HG02610 (cell line): ENCODE results near the gene MGLL.

Experiments
- ATAC-seq: cut with Tn5 transposase; IDR thresholded peaks from one replicate; pipeline ENCODE4 v1.9.1; 2021; ENCODE audit warnings: mild to moderate bottlenecking, moderate library complexity; ENCODE audit not compliant: unreplicated experiment

Gene MGLL

GRCh38 chr3:127814325-127814781 lies 8.0 kb downstream of the MGLL start:
- no peak for ATAC-seq

- no peak for ATAC-seq
These were observed 10.2 kb downstream of the MGLL start for GRCh38 chr3:127812151-127812550.

GRCh38 chr3:127811717-127812116 lies 10.6 kb downstream of the MGLL start:
- ATAC-seq: no peak

- ATAC-seq: no peak
These were observed 12.7 kb downstream of the MGLL start for GRCh38 chr3:127809611-127810010.

GRCh38 chr3:127809211-127809610 lies 13.1 kb downstream of the MGLL start:
- no peak for ATAC-seq

GRCh38 chr3:127808197-127808596 lies 14.1 kb downstream of the MGLL start:
- ATAC-seq: peak; percentile 78

GRCh38 chr3:127805026-127805753 lies 17.1 kb downstream of the MGLL start:
- no peak for ATAC-seq

GRCh38 chr3:127804141-127804540 lies 18.2 kb downstream of the MGLL start:
- no peak for ATAC-seq

- no peak for ATAC-seq
These were observed 18.7 kb downstream of the MGLL start for GRCh38 chr3:127803619-127804018.

- ATAC-seq: no peak
These were observed 19.7 kb downstream of the MGLL start for GRCh38 chr3:127802606-127803005.

GRCh38 chr3:127801731-127802313 lies 20.5 kb downstream of the MGLL start:
- no peak for ATAC-seq

GRCh38 chr3:127800508-127800907 lies 21.8 kb downstream of the MGLL start:
- peak; percentile 75 for ATAC-seq

- no peak for ATAC-seq
These were observed 22.7 kb downstream of the MGLL start for GRCh38 chr3:127799476-127800222.

- no peak for ATAC-seq
These were observed 23.6 kb downstream of the MGLL start for GRCh38 chr3:127798716-127799115.

GRCh38 chr3:127796831-127797150 lies 25.5 kb downstream of the MGLL start:
- no peak for ATAC-seq

GRCh38 chr3:127796045-127796830 lies 26.1 kb downstream of the MGLL start:
- no peak for ATAC-seq

- ATAC-seq: no peak
These were observed 27.3 kb downstream of the MGLL start for GRCh38 chr3:127794972-127795371.

- ATAC-seq: no peak
These were observed 27.9 kb downstream of the MGLL start for GRCh38 chr3:127794402-127794801.

GRCh38 chr3:127792541-127793292 lies 29.6 kb downstream of the MGLL start:
- ATAC-seq: no peak

GRCh38 chr3:127791221-127791913 lies 30.9 kb downstream of the MGLL start:
- peak; percentile 79 for ATAC-seq
